H9 (cell line): Measurements from ENCODE around the gene MUC2. TPM values are rescaled to one million over a fixed set of nuclear protein-coding genes. Genes with fewer than 3 reads are reported as not detected.

Experiments used
- DNase-seq: peaks from one replicate; pipeline ENCODE4 v3.0.0-alpha.2; 2017
- H2AFZ ChIP-seq: one replicate; pipeline ENCODE4 v1.6.1; 2013; ENCODE audit warnings: mild to moderate bottlenecking, low read length, control low read depth, moderate library complexity
- H2AK5ac ChIP-seq: 2 replicates; pipeline ENCODE4 v1.6.1; 2013; ENCODE audit warnings: low read length, control low read depth, mixed read lengths; ENCODE audit not compliant: insufficient read length
- H2BK120ac ChIP-seq: one replicate; pipeline ENCODE4 v1.6.1; 2013; ENCODE audit warnings: low read depth, mild to moderate bottlenecking, low read length, control low read depth, inconsistent platforms; ENCODE audit not compliant: poor library complexity, severe bottlenecking
- H2BK12ac ChIP-seq: 2 replicates; pipeline ENCODE4 v1.6.1; 2013; ENCODE audit warnings: low read length, control low read depth, mixed read lengths, low read depth; ENCODE audit not compliant: insufficient read length
- H2BK15ac ChIP-seq: 2 replicates; pipeline ENCODE4 v1.6.1; 2013; ENCODE audit warnings: low read depth, low read length, control low read depth
- H2BK20ac ChIP-seq: one replicate; pipeline ENCODE4 v1.6.1; 2013; ENCODE audit warnings: low read depth, mild to moderate bottlenecking, low read length, control low read depth, inconsistent platforms; ENCODE audit not compliant: poor library complexity, severe bottlenecking
- H2BK5ac ChIP-seq: 2 replicates; pipeline ENCODE4 v1.6.1; 2013; ENCODE audit warnings: low read length, control low read depth, mixed read lengths; ENCODE audit not compliant: insufficient read length
- H3K14ac ChIP-seq: 2 replicates; pipeline ENCODE4 v1.6.1; 2013; ENCODE audit warnings: low read length, control low read depth; ENCODE audit not compliant: insufficient read depth
- H3K18ac ChIP-seq: 2 replicates; pipeline ENCODE4 v1.6.1; 2013; ENCODE audit warnings: low read depth, mild to moderate bottlenecking, mixed read lengths, low read length, control low read depth; ENCODE audit not compliant: insufficient read length
- H3K23ac ChIP-seq: 2 replicates; pipeline ENCODE4 v1.6.1; 2013; ENCODE audit warnings: low read length, control low read depth, mixed read lengths, low read depth; ENCODE audit not compliant: insufficient read length
- H3K23me2 ChIP-seq: 2 replicates; pipeline ENCODE4 v1.6.1; 2013; ENCODE audit warnings: low read depth, mild to moderate bottlenecking, mixed read lengths, low read length, control low read depth; ENCODE audit not compliant: insufficient read length, poor library complexity, severe bottlenecking
- H3K27ac ChIP-seq: 2 replicates; pipeline ENCODE4 v1.5.1; 2013; ENCODE audit warnings: low read length, control low read depth, mixed read lengths, low read depth; ENCODE audit not compliant: insufficient read length
- H3K27me3 ChIP-seq: 2 replicates; pipeline ENCODE4 v1.6.1; 2013; ENCODE audit warnings: low read length, control low read depth, inconsistent platforms; ENCODE audit not compliant: insufficient read depth
- H3K4ac ChIP-seq: 2 replicates; pipeline ENCODE4 v1.6.1; 2013; ENCODE audit warnings: low read depth, mild to moderate bottlenecking, control low read depth, inconsistent platforms, low read length, moderate library complexity
- H3K4me1 ChIP-seq: 2 replicates; pipeline ENCODE4 v1.6.1; 2013; ENCODE audit warnings: low read length, control low read depth, inconsistent platforms; ENCODE audit not compliant: insufficient read depth
- H3K4me2 ChIP-seq: 2 replicates; pipeline ENCODE4 v1.6.1; 2013; ENCODE audit warnings: low read length, control low read depth, mixed read lengths; ENCODE audit not compliant: insufficient read length, insufficient read depth
- H3K56ac ChIP-seq: 2 replicates; pipeline ENCODE4 v1.6.1; 2013; ENCODE audit warnings: low read depth, mild to moderate bottlenecking, mixed read lengths, low read length, control low read depth; ENCODE audit not compliant: insufficient read length
- H3K79me1 ChIP-seq: 2 replicates; pipeline ENCODE4 v1.6.1; 2013; ENCODE audit warnings: low read depth, mild to moderate bottlenecking, moderate library complexity, low read length, control low read depth, inconsistent platforms; ENCODE audit not compliant: insufficient read depth, poor library complexity, severe bottlenecking
- H3K79me2 ChIP-seq: 2 replicates; pipeline ENCODE4 v1.6.1; 2013; ENCODE audit warnings: low read length, control low read depth, inconsistent platforms; ENCODE audit not compliant: insufficient read depth
- H3K9ac ChIP-seq: 2 replicates; pipeline ENCODE4 v1.6.1; 2013; ENCODE audit warnings: low read length, control low read depth, mixed read lengths; ENCODE audit not compliant: insufficient read length; ENCODE audit errors: extremely low read depth
- H3K9me3 ChIP-seq: one replicate; pipeline ENCODE4 v1.6.1; 2013; ENCODE audit warnings: low read depth, low read length, inconsistent platforms; ENCODE audit not compliant: control insufficient read depth
- H3T11ph ChIP-seq: one replicate; pipeline ENCODE4 v1.6.1; 2013; ENCODE audit warnings: mild to moderate bottlenecking, low read length, control low read depth, inconsistent platforms
- H4K20me1 ChIP-seq: one replicate; pipeline ENCODE4 v1.6.1; 2013; ENCODE audit not compliant: control insufficient read depth, insufficient read length, insufficient read depth
- H4K5ac ChIP-seq: 2 replicates; pipeline ENCODE4 v1.6.1; 2013; ENCODE audit warnings: low read depth, mild to moderate bottlenecking, mixed read lengths, low read length, control low read depth; ENCODE audit not compliant: insufficient read length
- H4K8ac ChIP-seq: replicated peaks from 2 replicates; pipeline ENCODE4 v1.6.1; 2013; ENCODE audit warnings: low read length, control low read depth, mixed read lengths, low read depth; ENCODE audit not compliant: insufficient read length
- H4K91ac ChIP-seq: 2 replicates; pipeline ENCODE4 v1.6.1; 2013; ENCODE audit warnings: low read depth, mild to moderate bottlenecking, moderate library complexity, mixed read lengths, low read length, control low read depth; ENCODE audit not compliant: insufficient read length
- H3K27ac Mint-ChIP-seq, 3 experiments: 2 replicates in 2 of 3; 3 replicates in 1 of 3; pipeline ENCODE4 v1.8.0; 2020 to 2021; ENCODE audit warnings: mixed read lengths in 3 of 3, mild to moderate bottlenecking in 1 of 3, moderate library complexity in 1 of 3
- H3K27me3 Mint-ChIP-seq: 2 replicates; pipeline ENCODE4 v1.8.0; 2021; ENCODE audit warnings: low read depth, mild to moderate bottlenecking, moderate library complexity, mixed read lengths
- H3K36me3 Mint-ChIP-seq, 3 experiments: 2 replicates in 2 of 3; 3 replicates in 1 of 3; pipeline ENCODE4 v1.8.0; 2020 to 2021; ENCODE audit warnings: low read depth in 3 of 3, mixed read lengths in 3 of 3; ENCODE audit not compliant: insufficient read depth in 1 of 3
- H3K4me1 Mint-ChIP-seq, 2 experiments: 2 replicates each; pipeline ENCODE4 v1.8.0; 2020; ENCODE audit warnings: mixed read lengths in 2 of 2
- H3K4me3 Mint-ChIP-seq, 2 experiments: 2 replicates in 1 of 2; 3 replicates in 1 of 2; pipeline ENCODE4 v1.8.0; 2020 to 2021; ENCODE audit warnings: mild to moderate bottlenecking in 2 of 2, mixed read lengths in 2 of 2, moderate library complexity in 1 of 2
- H3K9me3 Mint-ChIP-seq, 2 experiments: 2 replicates in 1 of 2; 3 replicates in 1 of 2; pipeline ENCODE4 v1.8.0; 2020; ENCODE audit warnings: mild to moderate bottlenecking in 2 of 2, mixed read lengths in 2 of 2, moderate library complexity in 1 of 2
- CTCF ChIP-seq: fragments of 200-600 bp; sonication (generic); conservative IDR thresholded peaks from 3 replicates; pipeline ENCODE4 v1.8.0; 2021; ENCODE audit warnings: antibody characterized with exemption, mild to moderate bottlenecking
- WGBS: extraction: QIAGEN DNeasy Blood & Tissue Kit; methylation state at CpG from one replicate; pipeline ENCODE4 v1.1.7; 2013; ENCODE audit warnings: missing lambda C conversion rate, low lambda C conversion rate, mixed read lengths; ENCODE audit not compliant: insufficient read length; ENCODE audit errors: extremely low coverage; 5-methylcytosine and 5-hydroxymethylcytosine counted together
- total RNA-seq: library from RNA; stranded (reverse); gene quantifications from 2 replicates; pipeline ENCODE4 v1.2.1, GENCODE V29; 2021

MUC2 gene
- total RNA-seq, 1 experiment from 2014 or later = not detected

- no CpG with 5 or more reads among the region's 22 CpGs for WGBS
- Histone ChIP-seq H4K5ac (no peak overlapping the region), H4K91ac (no peak overlapping the region), H3K4me2 (no peak overlapping the region), H3K56ac (no peak overlapping the region), H3K79me2 (no peaks in the 10 kb centered on the region), H4K8ac (no peak overlapping the region), H3K79me1 (no peaks in the 10 kb centered on the region), H2BK20ac (no peak overlapping the region), H2BK120ac (no peak overlapping the region), H3K27ac (no peak overlapping the region), H2AFZ (no peak overlapping the region), H2BK12ac (no peak overlapping the region), H3T11ph (no peak overlapping the region), H4K20me1 (no peaks in the 10 kb centered on the region), H3K4me1 (no peaks in the 10 kb centered on the region), H2BK15ac (no peak overlapping the region), H3K23me2 (no peaks in the 10 kb centered on the region), H3K18ac (no peak overlapping the region), H2AK5ac (no peak overlapping the region), H3K9ac (no peak overlapping the region), H3K14ac (no peak overlapping the region; the same call in 1 of the 2 replicates), H3K9me3 (no peaks in the 10 kb centered on the region), H2BK5ac (no peak overlapping the region), H3K23ac (no peak overlapping the region), H3K27me3 (no peaks in the 10 kb centered on the region), H3K4ac (no peak overlapping the region)
- Mint-ChIP-seq H3K36me3 (no peaks in the 10 kb centered on the region), H3K4me3 (no peak overlapping the region), H3K27me3 (peaks cover 14% of the 10 kb centered on the region), H3K27ac (peak overlapping the region in 1 of 3 experiments; percentile 55; a peak in 1 of 7 replicates), H3K9me3 (no peaks in the 10 kb centered on the region; a peak in 1 of 5 replicates), H3K4me1 (peaks cover 2 to 5% of the 10 kb centered on the region in 2 experiments; a peak in 2 of 4 replicates)
- peak; percentile 18 for DNase-seq
- TF ChIP-seq CTCF = no peak
These were observed 44.3 kb downstream of the MUC2 start for GRCh38 chr11:1118755-1119603.
